SJSA1 (cell line): Measurements from ENCODE around the gene OTULIN. TPM values are rescaled to one million over a fixed set of nuclear protein-coding genes. Genes with fewer than 3 reads are reported as not detected.

Experiments used
- DNase-seq, 2 experiments: peaks; one replicate each; pipeline ENCODE4 v3.0.0-alpha.2; 2015 to 2020; ENCODE audit warnings: low spot score in 2 of 2, low read depth in 1 of 2
- H3K27ac ChIP-seq: fragments of 250-450 bp; sonication (Bioruptor Pico); 2 replicates; pipeline ENCODE4 v1.5.1; 2020; ENCODE audit warnings: mild to moderate bottlenecking, moderate library complexity
- H3K27me3 ChIP-seq: fragments of 250-450 bp; sonication (Bioruptor Pico); replicated peaks from 2 replicates; pipeline ENCODE4 v1.5.1; 2020; ENCODE audit warnings: mild to moderate bottlenecking, moderate library complexity
- H3K36me3 ChIP-seq: fragments of 250-450 bp; sonication (Bioruptor Pico); 2 replicates; pipeline ENCODE4 v1.5.1; 2020; ENCODE audit warnings: mild to moderate bottlenecking
- H3K4me1 ChIP-seq: fragments of 250-450 bp; sonication (Bioruptor Pico); replicated peaks from 2 replicates; pipeline ENCODE4 v1.6.1; 2021; ENCODE audit warnings: mild to moderate bottlenecking
- H3K4me3 ChIP-seq: fragments of 250-450 bp; sonication (Bioruptor Pico); 2 replicates; pipeline ENCODE4 v1.5.1; 2020; ENCODE audit warnings: mild to moderate bottlenecking
- H3K9me3 ChIP-seq: fragments of 250-450 bp; sonication (Bioruptor Pico); replicated peaks from 2 replicates; pipeline ENCODE4 v1.5.1; 2020; ENCODE audit warnings: mild to moderate bottlenecking
- total RNA-seq: library from RNA; depleted of rRNA; stranded (reverse); fragments of >200 nt; shearing (Covaris generic); gene quantifications from 2 replicates; pipeline ENCODE4 v1.2.3, GENCODE V29; 2014

OTULIN gene
- total RNA-seq, 1 experiment from 2014 or later: 47.0 TPM

DNA sequence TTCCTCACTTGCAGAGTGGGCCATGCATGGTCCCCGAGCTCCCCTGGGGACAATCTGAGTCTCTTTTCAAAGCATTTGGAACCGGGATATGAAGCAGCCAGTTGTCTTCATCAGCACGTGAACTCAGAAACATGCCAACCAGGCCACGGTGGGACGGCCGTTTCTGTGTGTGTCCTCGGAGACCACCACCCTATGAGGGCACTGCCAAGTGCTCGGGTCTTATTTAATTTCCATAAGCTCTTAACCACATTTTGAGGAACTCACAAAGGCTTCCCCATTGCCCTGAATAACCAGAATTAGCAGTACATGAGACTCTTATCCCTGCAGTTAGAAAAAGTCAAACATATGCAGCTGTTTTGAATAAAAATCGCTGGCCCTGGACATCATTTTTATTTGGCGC, 60.1 kb downstream of the OTULIN start:
- Histone ChIP-seq H3K27me3 (no peaks in the 10 kb centered on the region), H3K4me3 (no peak overlapping the region), H3K27ac (no peak overlapping the region), H3K36me3 (no peaks in the 10 kb centered on the region), H3K9me3 (no peaks in the 10 kb centered on the region), H3K4me1 (peaks cover 30% of the 10 kb centered on the region)
- no peak for DNase-seq

GRCh38 chr5:14726066-14726838, 61.7 kb downstream of the OTULIN start:
- H3K4me1 ChIP-seq: peaks cover 20% of the 10 kb centered on the region
- no peaks in the 10 kb centered on the region for H3K27me3 ChIP-seq
- H3K4me3 ChIP-seq: no peak overlapping the region
- no peaks in the 10 kb centered on the region for H3K9me3 ChIP-seq
- H3K27ac ChIP-seq: peak overlapping the region; percentile 50
- DNase-seq: peak; percentile 46 to 58
- no peaks in the 10 kb centered on the region for H3K36me3 ChIP-seq

GRCh38 chr5:14727428-14727865, 62.9 kb downstream of the OTULIN start:
- Histone ChIP-seq H3K4me1 (peaks cover 20% of the 10 kb centered on the region), H3K27ac (no peak overlapping the region), H3K9me3 (no peaks in the 10 kb centered on the region), H3K27me3 (no peaks in the 10 kb centered on the region), H3K36me3 (no peaks in the 10 kb centered on the region), H3K4me3 (no peak overlapping the region)
- peak; percentile 70 to 74 for DNase-seq

GRCh38 chr5:14727928-14728458, 63.5 kb downstream of the OTULIN start:
- Histone ChIP-seq H3K27me3 (no peaks in the 10 kb centered on the region), H3K4me1 (peaks cover 20% of the 10 kb centered on the region), H3K36me3 (no peaks in the 10 kb centered on the region), H3K4me3 (no peak overlapping the region), H3K27ac (no peak overlapping the region), H3K9me3 (no peaks in the 10 kb centered on the region)
- DNase-seq: no peak

DNA sequence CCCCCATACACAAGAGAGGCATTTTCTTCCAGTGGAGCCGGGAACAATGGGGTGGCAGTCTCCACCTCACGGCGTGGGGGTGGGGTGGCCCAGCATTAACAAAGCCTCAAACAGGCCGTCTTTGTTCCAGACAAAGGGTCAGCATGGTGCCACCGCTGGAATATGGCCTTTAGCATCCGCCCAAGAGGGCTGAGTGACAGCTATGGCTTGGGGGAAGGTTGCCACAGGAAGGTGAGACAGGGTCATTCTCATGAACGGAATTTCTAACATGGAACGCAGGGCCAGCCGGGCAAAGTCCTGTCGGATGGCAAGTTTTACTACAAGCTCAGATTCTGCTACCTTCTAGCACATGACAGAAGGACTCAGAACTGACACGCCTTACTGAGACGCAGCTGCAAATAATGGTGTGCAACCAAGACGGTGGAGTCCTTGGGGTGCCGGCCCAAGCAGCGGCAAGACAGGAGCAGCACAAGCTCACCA, 64.0 kb downstream of the OTULIN start:
- Histone ChIP-seq H3K4me1 (peaks cover 20% of the 10 kb centered on the region), H3K36me3 (no peaks in the 10 kb centered on the region), H3K9me3 (no peaks in the 10 kb centered on the region), H3K27ac (no peak overlapping the region), H3K27me3 (no peaks in the 10 kb centered on the region), H3K4me3 (no peak overlapping the region)
- DNase-seq: no peak

- peaks cover 20% of the 10 kb centered on the region for H3K4me1 ChIP-seq
- no peak overlapping the region for H3K27ac ChIP-seq
- no peak for DNase-seq
- no peak overlapping the region for H3K4me3 ChIP-seq
- H3K27me3 ChIP-seq: no peaks in the 10 kb centered on the region
- no peaks in the 10 kb centered on the region for H3K36me3 ChIP-seq
- H3K9me3 ChIP-seq: no peaks in the 10 kb centered on the region
Measured at GRCh38 chr5:14729448-14730385, 65.2 kb downstream of the OTULIN start.

- DNase-seq: no peak
- Histone ChIP-seq H3K36me3 (no peaks in the 10 kb centered on the region), H3K9me3 (no peaks in the 10 kb centered on the region), H3K4me3 (no peak overlapping the region), H3K27ac (no peak overlapping the region), H3K4me1 (peaks cover 20% of the 10 kb centered on the region), H3K27me3 (no peaks in the 10 kb centered on the region)
Measured at GRCh38 chr5:14730466-14730865, 65.9 kb downstream of the OTULIN start.

GRCh38 chr5:14730881-14731280, 66.4 kb downstream of the OTULIN start:
- no peak overlapping the region for H3K27ac ChIP-seq
- no peaks in the 10 kb centered on the region for H3K27me3 ChIP-seq
- H3K9me3 ChIP-seq: no peaks in the 10 kb centered on the region
- H3K36me3 ChIP-seq: no peaks in the 10 kb centered on the region
- DNase-seq: no peak
- H3K4me1 ChIP-seq: peaks cover 17% of the 10 kb centered on the region
- H3K4me3 ChIP-seq: no peak overlapping the region

DNA sequence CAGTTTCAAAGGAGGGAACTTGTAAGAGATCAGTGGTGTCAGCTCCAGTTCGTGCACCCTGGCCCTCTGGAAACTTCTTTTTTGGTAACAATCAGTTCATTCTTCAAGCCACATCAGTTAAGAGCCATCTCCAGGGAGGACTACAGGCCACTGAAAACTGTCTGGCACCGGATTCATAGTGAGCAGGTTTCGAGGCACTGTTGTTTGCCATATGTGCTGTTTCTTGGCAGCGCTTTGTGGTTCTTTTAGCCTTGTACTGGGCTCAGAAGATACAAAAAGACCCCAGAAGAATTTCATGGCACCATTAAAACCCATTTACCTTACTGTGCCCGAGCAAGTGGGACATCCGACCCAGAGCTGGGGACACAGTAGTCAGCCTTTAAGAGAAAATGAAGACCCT, 68.5 kb downstream of the OTULIN start:
- H3K4me1 ChIP-seq: no peaks in the 10 kb centered on the region; the same call in 1 of the 2 replicates
- DNase-seq: no peak
- no peak overlapping the region for H3K4me3 ChIP-seq
- no peaks in the 10 kb centered on the region for H3K27me3 ChIP-seq
- no peaks in the 10 kb centered on the region for H3K36me3 ChIP-seq
- H3K9me3 ChIP-seq: no peaks in the 10 kb centered on the region
- no peak overlapping the region for H3K27ac ChIP-seq

GRCh38 chr5:14733661-14734060, 69.1 kb downstream of the OTULIN start:
- Histone ChIP-seq H3K4me3 (no peak overlapping the region), H3K27me3 (no peaks in the 10 kb centered on the region), H3K36me3 (no peaks in the 10 kb centered on the region), H3K27ac (no peak overlapping the region), H3K4me1 (no peaks in the 10 kb centered on the region; the same call in 1 of the 2 replicates), H3K9me3 (no peaks in the 10 kb centered on the region)
- no peak for DNase-seq

GRCh38 chr5:14734396-14734795, 69.9 kb downstream of the OTULIN start:
- H3K27me3 ChIP-seq: no peaks in the 10 kb centered on the region
- no peaks in the 10 kb centered on the region for H3K36me3 ChIP-seq
- H3K27ac ChIP-seq: no peak overlapping the region
- DNase-seq: no peak
- no peaks in the 10 kb centered on the region for H3K9me3 ChIP-seq
- H3K4me3 ChIP-seq: no peak overlapping the region
- H3K4me1 ChIP-seq: peaks cover 3% of the 10 kb centered on the region

GRCh38 chr5:14735944-14736343, 71.4 kb downstream of the OTULIN start:
- Histone ChIP-seq H3K27ac (no peak overlapping the region), H3K4me1 (peaks cover 9% of the 10 kb centered on the region), H3K9me3 (no peaks in the 10 kb centered on the region), H3K4me3 (no peak overlapping the region), H3K27me3 (no peaks in the 10 kb centered on the region), H3K36me3 (no peaks in the 10 kb centered on the region; the same call in 1 of the 2 replicates)
- DNase-seq: no peak

DNA sequence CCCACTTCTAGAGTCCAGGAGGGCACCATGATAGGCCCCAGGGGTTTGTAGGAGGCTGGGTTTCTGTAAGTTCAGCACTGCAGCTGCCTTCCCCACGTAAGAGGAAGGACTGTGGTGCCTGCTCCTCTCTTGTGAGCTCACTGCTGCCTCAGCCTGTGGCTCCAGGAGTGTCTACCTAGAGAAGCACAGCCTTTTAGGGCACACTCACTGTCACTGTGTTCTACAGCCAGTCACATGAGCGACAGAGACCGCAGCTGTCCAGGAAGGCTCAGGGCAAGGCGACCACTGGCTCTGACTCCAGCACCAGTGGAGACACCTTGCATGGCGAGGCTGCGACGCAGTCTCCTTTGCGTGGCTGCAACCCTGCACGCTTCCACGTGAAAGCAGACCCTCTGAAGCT, 72.8 kb downstream of the OTULIN start:
- Histone ChIP-seq H3K4me1 (peaks cover 9% of the 10 kb centered on the region), H3K27me3 (no peaks in the 10 kb centered on the region), H3K9me3 (no peaks in the 10 kb centered on the region), H3K4me3 (no peak overlapping the region), H3K36me3 (no peaks in the 10 kb centered on the region; the same call in 1 of the 2 replicates), H3K27ac (no peak overlapping the region)
- no peak for DNase-seq
